Testis (tissue), 2 donors: ENCODE data around the gene TGFBR2.

Experiments
- CTCF ChIP-seq, 3 experiments: fragments of 450-650 bp in 2 of 3; fragments of 200-600 bp in 1 of 3; sonication (generic) in 1 of 3; IDR thresholded peaks; one replicate each; pipeline ENCODE4 v1.5.1; 2016 to 2019; ENCODE audit warnings: antibody characterized with exemption in 3 of 3, mild to moderate bottlenecking in 2 of 3, moderate library complexity in 1 of 3
- POLR2A ChIP-seq: fragments of 450-650 bp; IDR thresholded peaks from one replicate; pipeline ENCODE4 v1.6.1; 2017; ENCODE audit warnings: antibody characterized with exemption, mild to moderate bottlenecking, moderate library complexity

- TF ChIP-seq CTCF (IDR thresholded peaks at IDR 0.05) (no peak), POLR2A (no peak)
Measured at GRCh38 chr3:30672287-30672735, 65.9 kb downstream of the TGFBR2 start.
